IMR-90 (cell line): ENCODE measurements around the gene FNDC3B. TPM values are rescaled to one million over a fixed set of nuclear protein-coding genes. Genes with fewer than 3 reads are reported as not detected.

ENCODE experiments used
- ATAC-seq: fragments of 200-7000 bp; cut with Tn5 transposase; 2 replicates; pipeline ENCODE4 v1.9.1; 2020; ENCODE audit warnings: low read depth, mild to moderate bottlenecking, moderate library complexity
- BruUV-seq: library from RNA; stranded (reverse); fragments of 400-500 nt; replicated peaks from 2 replicates; lab custom pipeline; 2021; lab: Mats Ljungman, UMichigan
- CTCF ChIA-PET: fragments of 300-600 bp; formaldehyde crosslinking; extraction: SDS; loops from one replicate; lab custom pipeline; 2021; ENCODE audit warnings: antibody characterized with exemption; lab: Yijun Ruan, JAX
- POLR2A ChIA-PET: fragments of 300-600 bp; sonication (Branson Sonifier 250); formaldehyde crosslinking; loops from one replicate; lab custom pipeline; 2022; ENCODE audit warnings: antibody characterized with exemption; ENCODE audit not compliant: unreplicated experiment; lab: Charles Lee
- DNase-seq: peaks from one replicate; pipeline ENCODE4 v3.0.0; 2013
- H2AFZ ChIP-seq: replicated peaks from 2 replicates; pipeline ENCODE3; 2013; ENCODE audit warnings: low read length, mild to moderate bottlenecking; ENCODE audit not compliant: poor library complexity
- H2AK5ac ChIP-seq: 2 replicates; pipeline ENCODE4 v1.6.1; 2013; ENCODE audit warnings: low read depth, low read length, inconsistent platforms
- H2AK9ac ChIP-seq: replicated peaks from 2 replicates; pipeline ENCODE3; 2013; ENCODE audit warnings: mild to moderate bottlenecking, low read depth, low read length, moderate library complexity; ENCODE audit not compliant: poor library complexity
- H2BK120ac ChIP-seq: 2 replicates; pipeline ENCODE4 v1.6.1; 2013; ENCODE audit warnings: low read depth, low read length, inconsistent platforms
- H2BK15ac ChIP-seq: 3 replicates; pipeline ENCODE4 v1.6.1; 2013; ENCODE audit warnings: low read depth, low read length, inconsistent platforms
- H2BK20ac ChIP-seq: 2 replicates; pipeline ENCODE4 v1.6.1; 2013; ENCODE audit warnings: low read depth, mild to moderate bottlenecking, inconsistent platforms, low read length, moderate library complexity
- H2BK5ac ChIP-seq: 2 replicates; pipeline ENCODE4 v1.6.1; 2013; ENCODE audit warnings: mild to moderate bottlenecking, low read depth, low read length, inconsistent platforms; ENCODE audit not compliant: poor library complexity, severe bottlenecking
- H3K14ac ChIP-seq: replicated peaks from 2 replicates; pipeline ENCODE4 v1.6.1; 2013; ENCODE audit warnings: low read depth, low read length, inconsistent platforms
- H3K18ac ChIP-seq: 2 replicates; pipeline ENCODE4 v1.6.1; 2013; ENCODE audit warnings: low read depth, low read length, control low read depth
- H3K23ac ChIP-seq: 2 replicates; pipeline ENCODE4 v1.6.1; 2013; ENCODE audit warnings: low read depth, low read length, inconsistent platforms
- H3K27ac ChIP-seq: 2 replicates; pipeline ENCODE4 v1.5.1; 2013; ENCODE audit warnings: mild to moderate bottlenecking, control low read depth, low read length; ENCODE audit not compliant: insufficient read depth
- H3K27me3 ChIP-seq: 2 replicates; pipeline ENCODE4 v1.6.1; 2013; ENCODE audit warnings: low read length; ENCODE audit not compliant: control insufficient read depth, insufficient read depth
- H3K36me3 ChIP-seq: 2 replicates; pipeline ENCODE4 v1.6.1; 2013; ENCODE audit warnings: low read length, mixed read lengths; ENCODE audit not compliant: control insufficient read depth, insufficient read depth
- H3K4ac ChIP-seq: 2 replicates; pipeline ENCODE4 v1.6.1; 2013; ENCODE audit warnings: low read depth, low read length, inconsistent platforms
- H3K4me1 ChIP-seq: 2 replicates; pipeline ENCODE4 v1.6.1; 2013; ENCODE audit warnings: low read length, mixed read lengths; ENCODE audit not compliant: control insufficient read depth, insufficient read depth
- H3K4me2 ChIP-seq: 2 replicates; pipeline ENCODE4 v1.6.1; 2013; ENCODE audit warnings: low read depth, mild to moderate bottlenecking, control low read depth, low read length, moderate library complexity
- H3K4me3 ChIP-seq: 2 replicates; pipeline ENCODE4 v1.5.1; 2013; ENCODE audit warnings: low read depth, mild to moderate bottlenecking, control low read depth, low read length, moderate library complexity; ENCODE audit not compliant: insufficient read depth
- H3K56ac ChIP-seq: 2 replicates; pipeline ENCODE4 v1.6.1; 2013; ENCODE audit warnings: low read length, inconsistent platforms; ENCODE audit not compliant: insufficient read depth; ENCODE audit errors: extremely low read depth
- H3K79me1 ChIP-seq, 2 experiments: 2 replicates each; pipeline ENCODE4 v1.6.1; 2013; ENCODE audit warnings: low read length in 2 of 2, inconsistent platforms in 1 of 2, low read depth in 1 of 2
- H3K9ac ChIP-seq: 2 replicates; pipeline ENCODE4 v1.6.1; 2013; ENCODE audit warnings: low read depth, low read length, control low read depth
- H3K9me1 ChIP-seq: 2 replicates; pipeline ENCODE4 v1.6.1; 2013; ENCODE audit warnings: low read length, inconsistent platforms; ENCODE audit not compliant: insufficient read depth
- H3K9me3 ChIP-seq: 2 replicates; pipeline ENCODE4 v1.6.1; 2013; ENCODE audit warnings: low read length; ENCODE audit not compliant: control insufficient read depth, insufficient read depth
- H4K20me1 ChIP-seq: 2 replicates; pipeline ENCODE4 v1.6.1; 2013; ENCODE audit warnings: low read length, inconsistent platforms; ENCODE audit not compliant: insufficient read depth
- H4K5ac ChIP-seq: 2 replicates; pipeline ENCODE4 v1.6.1; 2013; ENCODE audit warnings: mild to moderate bottlenecking, low read depth, low read length, control low read depth
- H4K8ac ChIP-seq, 2 experiments: 2 replicates each; pipeline ENCODE4 v1.6.1; 2013; ENCODE audit warnings: low read depth in 2 of 2, low read length in 2 of 2, control low read depth in 1 of 2, inconsistent platforms in 1 of 2
- H4K91ac ChIP-seq: 2 replicates; pipeline ENCODE4 v1.6.1; 2013; ENCODE audit warnings: low read depth, low read length, inconsistent platforms; ENCODE audit not compliant: insufficient read depth
- BHLHE40 ChIP-seq: fragments of 150-350 bp; IDR thresholded peaks from 2 replicates; pipeline ENCODE4 v1.6.1; 2016; ENCODE audit warnings: mild to moderate bottlenecking, low read depth, low read length
- CHD1 ChIP-seq: IDR thresholded peaks from 2 replicates; pipeline ENCODE4 v1.6.1; 2012; ENCODE audit warnings: low read depth, low read length, improper control_type of control experiment
- MAZ ChIP-seq: IDR thresholded peaks from 2 replicates; pipeline ENCODE4 v1.6.1; 2012; ENCODE audit warnings: low read depth, mild to moderate bottlenecking, low read length, improper control_type of control experiment, moderate library complexity, borderline replicate concordance
- POLR2A ChIP-seq: IDR thresholded peaks from 2 replicates; pipeline ENCODE4 v1.6.1; 2012; ENCODE audit warnings: mild to moderate bottlenecking, low read depth, low read length
- SMC3 ChIP-seq: fragments of 150-350 bp; IDR thresholded peaks from 2 replicates; pipeline ENCODE4 v1.6.1; 2016; ENCODE audit warnings: low read depth, mild to moderate bottlenecking, antibody characterized with exemption, low read length, moderate library complexity
- WGBS, 2 experiments: methylation state at CpG; one replicate each; pipeline versions ENCODE4 v1.1.5 to v1.1.7; 2013; ENCODE audit warnings: missing lambda C conversion rate in 2 of 2; ENCODE audit not compliant: insufficient read length in 1 of 2; ENCODE audit errors: extremely low coverage in 2 of 2; 5-methylcytosine and 5-hydroxymethylcytosine counted together
- dilution Hi-C: fragments of 300-500 bp; cut with HindIII; formaldehyde crosslinking; loops from one replicate; pipeline ENCODE4 v1.14.3; 2018; ENCODE audit warnings: low sequenced_read_pairs; ENCODE audit not compliant: unreplicated experiment
- in situ Hi-C: fragments of 300-500 bp; cut with MboI; formaldehyde crosslinking; loops from 3 replicates; pipeline ENCODE4 v1.14.3; 2019; ENCODE audit warnings: low sequenced_read_pairs, inconsistent platforms, mixed read lengths
- intact Hi-C: fragments of 100-400 bp; cut with micrococcal nuclease; formaldehyde crosslinking; loops from 2 replicates; pipeline ENCODE4 v1.10.0; 2022
- polyA plus RNA-seq, 3 experiments: library from polyadenylated mRNA; depleted of rRNA; stranded (reverse); fragments of >200 nt; gene quantifications; 2 replicates each; pipeline ENCODE4 v1.2.3, GENCODE V29; 2012; ENCODE audit warnings: low replicate concordance in 1 of 3
- total RNA-seq: library from RNA; depleted of rRNA; stranded (reverse); fragments of >200 nt; gene quantifications from 2 replicates; pipeline ENCODE4 v1.2.3, GENCODE V29; 2012
- TF ChIP-seq, protein P1 (sequence below): fragments of 150-350 bp; IDR thresholded peaks from 2 replicates; pipeline ENCODE4 v1.6.1; 2016; ENCODE audit warnings: low read depth, mild to moderate bottlenecking, low read length, moderate library complexity, borderline replicate concordance
- TF ChIP-seq, protein P2 (sequence below): fragments of 150-350 bp; IDR thresholded peaks from 2 replicates; pipeline ENCODE4 v1.6.1; 2017; ENCODE audit warnings: mild to moderate bottlenecking, antibody characterized with exemption, low read length, low read depth

The FNDC3B gene
- total and polyA plus RNA-seq, 2 of the 4 experiments (the other 2 are of a cell fraction): 23.9 to 150 TPM

DNA sequence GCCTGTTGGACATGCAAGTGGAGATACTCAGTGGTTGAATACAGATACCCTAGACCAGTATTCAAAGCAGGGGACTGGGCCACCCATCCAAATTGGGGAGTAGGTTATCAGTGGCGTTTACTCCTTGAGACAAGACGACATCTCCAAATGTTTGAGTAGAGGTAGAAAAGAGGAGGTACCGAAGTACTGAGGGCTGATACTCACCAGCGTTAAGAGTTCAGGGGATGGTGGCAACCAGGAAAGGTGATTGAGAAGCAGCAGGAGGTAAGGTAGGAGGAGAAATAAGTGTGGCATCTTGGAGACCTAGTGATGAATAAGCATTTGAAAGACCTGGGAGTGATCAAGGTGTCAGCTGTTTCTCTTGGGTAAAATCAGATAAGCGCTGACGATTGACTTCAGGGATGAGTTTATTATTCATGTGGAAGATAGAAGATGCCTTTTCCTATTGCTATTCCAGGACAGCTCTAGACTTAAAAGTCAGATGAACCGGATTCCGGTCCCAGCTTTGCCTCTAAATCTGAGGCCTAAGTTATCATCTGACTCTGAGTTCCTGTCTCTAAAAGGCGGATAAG, 312.6 kb downstream of the FNDC3B start:
- Histone ChIP-seq H4K20me1 (peaks cover 27% of the 10 kb centered on the region), H2AK5ac (no peak overlapping the region)

More for the DNA sequence above, 312.6 kb downstream of the FNDC3B start:
- WGBS, 2 experiments: 93% methylated on average over 4 of the region's 9 CpGs; no CpG with 5 or more reads in 1 of the 2 experiments
- H2BK15ac ChIP-seq: no peak overlapping the region
- no peak overlapping the region for H2AFZ ChIP-seq
- no peak overlapping the region for H2AK9ac ChIP-seq
- POLR2A ChIA-PET: no interaction called here
- no peak overlapping the region for H3K27ac ChIP-seq
- H3K36me3 ChIP-seq: peaks cover 37% of the 10 kb centered on the region
- no peak overlapping the region for H3K4me3 ChIP-seq
- no peak overlapping the region for H2BK5ac ChIP-seq
- no peak overlapping the region for H2BK20ac ChIP-seq
- no peak overlapping the region for H3K56ac ChIP-seq
- no TSS peak for BruUV-seq
- H3K4me2 ChIP-seq: no peak overlapping the region
- H4K91ac ChIP-seq: no peak overlapping the region
- H3K4ac ChIP-seq: no peak overlapping the region
- H3K9me3 ChIP-seq: no peaks in the 10 kb centered on the region
- no peak overlapping the region for H2BK120ac ChIP-seq
- peaks cover 7% of the 10 kb centered on the region for H3K9me1 ChIP-seq
- ATAC-seq (no peak), DNase-seq (no peak)
- intact Hi-C loops (no loop called here), dilution Hi-C loops (no loop called here), in situ Hi-C loops (no loop called here)
- H3K14ac ChIP-seq: no peak overlapping the region
- TF ChIP-seq, protein P1, sequence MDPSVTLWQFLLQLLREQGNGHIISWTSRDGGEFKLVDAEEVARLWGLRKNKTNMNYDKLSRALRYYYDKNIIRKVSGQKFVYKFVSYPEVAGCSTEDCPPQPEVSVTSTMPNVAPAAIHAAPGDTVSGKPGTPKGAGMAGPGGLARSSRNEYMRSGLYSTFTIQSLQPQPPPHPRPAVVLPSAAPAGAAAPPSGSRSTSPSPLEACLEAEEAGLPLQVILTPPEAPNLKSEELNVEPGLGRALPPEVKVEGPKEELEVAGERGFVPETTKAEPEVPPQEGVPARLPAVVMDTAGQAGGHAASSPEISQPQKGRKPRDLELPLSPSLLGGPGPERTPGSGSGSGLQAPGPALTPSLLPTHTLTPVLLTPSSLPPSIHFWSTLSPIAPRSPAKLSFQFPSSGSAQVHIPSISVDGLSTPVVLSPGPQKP: no peak
- TF ChIP-seq, protein P2, sequence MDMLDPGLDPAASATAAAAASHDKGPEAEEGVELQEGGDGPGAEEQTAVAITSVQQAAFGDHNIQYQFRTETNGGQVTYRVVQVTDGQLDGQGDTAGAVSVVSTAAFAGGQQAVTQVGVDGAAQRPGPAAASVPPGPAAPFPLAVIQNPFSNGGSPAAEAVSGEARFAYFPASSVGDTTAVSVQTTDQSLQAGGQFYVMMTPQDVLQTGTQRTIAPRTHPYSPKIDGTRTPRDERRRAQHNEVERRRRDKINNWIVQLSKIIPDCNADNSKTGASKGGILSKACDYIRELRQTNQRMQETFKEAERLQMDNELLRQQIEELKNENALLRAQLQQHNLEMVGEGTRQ: no peak
- TF ChIP-seq CHD1 (no peak), MAZ (no peak), SMC3 (no peak), BHLHE40 (no peak), POLR2A (no peak)
- H3K18ac ChIP-seq: no peak overlapping the region
- H4K8ac ChIP-seq: no peak overlapping the region
- CTCF ChIA-PET: interaction anchor here (0.7 kb wide), 1 partner anchor 205 kb away, joined by 3 read pairs; no protein-coding TSS in a partner anchor
- H3K79me1 ChIP-seq: peaks cover 11 to 49% of the 10 kb centered on the region in 2 experiments
- no peak overlapping the region for H3K23ac ChIP-seq
- H3K27me3 ChIP-seq: no peaks in the 10 kb centered on the region
- H4K5ac ChIP-seq: no peak overlapping the region
- no peak overlapping the region for H3K9ac ChIP-seq
- peaks cover 8% of the 10 kb centered on the region for H3K4me1 ChIP-seq
